ENCODE results near the gene ABTB2.

Gene ABTB2

GRCh38 chr11:34278693-34279297 lies 79.0 kb downstream of the ABTB2 start:
- no peak for DNase-seq

DNA sequence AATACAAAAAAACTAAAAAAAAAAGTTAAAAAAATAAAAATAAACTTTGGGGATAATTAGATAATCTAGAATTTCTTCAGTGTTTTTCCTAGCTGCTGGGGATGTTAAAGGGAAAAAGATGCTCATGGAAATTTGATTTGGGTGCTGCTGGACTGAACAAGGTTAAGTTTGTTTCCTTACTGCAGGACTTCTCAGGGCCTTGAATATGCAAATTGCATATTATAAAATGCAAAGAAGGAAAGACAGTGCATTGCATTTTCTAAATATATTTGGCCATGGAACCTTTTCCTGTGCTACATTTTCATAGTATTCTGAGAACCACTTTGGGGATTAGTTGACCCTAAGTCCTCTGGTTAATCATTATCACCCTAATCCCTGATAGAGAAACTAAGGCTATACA lies 79.6 kb downstream of the ABTB2 start:
- no peak for DNase-seq

DNA sequence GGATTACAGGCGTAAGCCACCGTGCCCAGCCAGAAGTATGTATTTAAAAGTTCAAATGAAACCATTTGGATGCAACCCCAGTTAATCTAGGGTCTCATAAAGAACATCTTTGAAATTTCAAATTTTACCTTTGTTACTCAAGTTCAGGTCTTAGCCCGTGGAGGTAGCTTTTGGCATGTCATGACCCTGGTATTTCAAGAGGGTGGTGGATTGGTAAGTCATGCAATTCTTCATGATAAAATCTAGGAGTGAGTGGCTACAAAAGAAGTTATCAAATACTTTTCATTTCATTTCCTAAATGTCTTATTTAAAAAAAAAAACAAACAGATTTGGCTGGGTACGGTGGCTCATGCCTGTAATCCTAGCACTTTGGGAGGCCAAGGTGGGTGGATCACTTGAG lies 80.6 kb downstream of the ABTB2 start:
- DNase-seq, result no peak

- no peak for DNase-seq
Observed at GRCh38 chr11:34276352-34276864, 81.4 kb downstream of the ABTB2 start.

GRCh38 chr11:34275486-34275885 lies 82.3 kb downstream of the ABTB2 start:
- DNase-seq, result no peak

DNA sequence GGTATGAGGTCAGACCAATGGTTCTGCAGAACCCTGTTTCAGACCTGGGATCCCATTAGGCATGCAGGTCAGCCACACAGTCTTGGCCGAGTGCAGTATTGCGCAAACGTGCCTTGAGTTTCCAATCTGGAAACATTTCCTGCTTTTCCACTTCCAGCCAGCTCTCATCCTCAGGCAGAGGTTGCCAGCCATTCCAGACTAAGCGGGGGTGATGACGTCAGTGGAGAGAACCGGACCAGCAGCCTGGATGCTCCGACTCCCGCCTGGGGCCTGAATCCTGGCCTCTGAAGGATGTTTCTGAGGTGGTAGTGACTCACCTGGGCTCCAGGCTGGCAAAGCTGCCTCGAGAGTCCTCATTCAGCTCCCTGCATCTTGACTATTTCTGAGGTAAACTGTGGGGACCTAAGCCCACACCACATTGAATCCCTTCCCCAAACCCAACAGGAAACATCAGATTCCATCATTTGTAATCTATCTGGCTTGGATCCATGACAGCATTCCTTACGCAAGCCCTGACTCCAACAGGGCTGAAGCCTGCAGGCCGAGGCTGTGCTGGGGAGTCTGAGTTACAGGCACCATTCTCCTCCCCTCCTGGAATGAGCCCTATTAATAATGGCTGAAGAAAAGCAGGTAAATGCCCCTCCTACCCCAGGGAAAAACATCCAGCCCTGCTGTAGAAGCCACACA lies 83.0 kb downstream of the ABTB2 start:
- DNase-seq, result no peak

- no peak for DNase-seq
Observed at GRCh38 chr11:34273099-34273498, 84.7 kb downstream of the ABTB2 start.

GRCh38 chr11:34271727-34272126 lies 86.1 kb downstream of the ABTB2 start:
- no peak for DNase-seq

- no peak for DNase-seq
Observed at GRCh38 chr11:34270711-34271110, 87.1 kb downstream of the ABTB2 start.

DNA sequence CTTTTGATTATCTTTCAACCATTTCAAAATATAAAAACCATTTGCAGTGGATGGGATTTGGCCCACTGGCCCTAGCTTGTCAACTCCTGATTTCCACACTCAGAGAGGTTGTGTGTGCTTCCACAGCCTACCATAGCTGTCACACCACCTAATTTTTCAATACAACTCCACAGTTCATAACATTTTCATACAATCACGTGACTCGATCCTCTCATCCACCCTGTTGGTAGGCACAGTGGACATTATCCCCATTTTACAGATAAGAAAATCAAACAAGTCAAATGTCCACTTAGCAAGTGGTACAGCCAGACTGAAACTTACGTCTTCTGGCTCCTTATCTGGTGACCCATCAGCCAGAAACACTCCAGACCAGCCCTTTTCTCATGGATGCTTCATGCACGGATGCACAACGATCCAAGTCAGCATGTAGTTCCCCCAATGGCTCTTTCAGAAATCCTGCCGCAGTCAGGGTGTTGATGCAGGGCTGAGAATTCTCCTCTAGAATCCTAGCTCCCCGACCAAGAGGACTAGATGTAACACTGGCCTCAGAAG lies 88.0 kb downstream of the ABTB2 start:
- DNase-seq, result no peak

DNA sequence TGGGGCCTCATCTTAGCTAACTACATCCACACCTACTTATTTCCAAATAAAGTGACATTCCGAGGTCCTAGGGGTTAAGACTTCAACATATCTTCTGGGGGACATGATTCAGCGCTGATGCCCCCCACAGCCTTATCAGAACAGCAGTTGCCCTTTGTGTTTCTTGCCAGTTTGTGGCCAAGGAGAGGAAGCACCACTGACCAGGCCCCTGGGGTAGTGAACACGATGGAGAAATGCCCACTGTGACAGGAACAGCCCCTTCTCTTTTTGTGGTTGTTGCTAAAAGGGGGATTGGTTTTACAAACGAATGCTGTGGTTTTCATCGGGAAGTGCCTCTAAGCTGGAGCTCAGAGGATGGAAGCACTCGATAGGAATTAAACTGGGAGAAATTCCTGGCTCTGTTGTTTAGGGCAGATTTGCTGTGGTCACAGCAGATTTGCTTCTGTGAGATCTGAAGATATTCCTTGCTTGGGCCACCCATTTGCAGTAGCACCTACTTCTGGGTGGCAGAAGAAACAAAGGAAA lies 88.8 kb downstream of the ABTB2 start:
- no peak for DNase-seq

DNA sequence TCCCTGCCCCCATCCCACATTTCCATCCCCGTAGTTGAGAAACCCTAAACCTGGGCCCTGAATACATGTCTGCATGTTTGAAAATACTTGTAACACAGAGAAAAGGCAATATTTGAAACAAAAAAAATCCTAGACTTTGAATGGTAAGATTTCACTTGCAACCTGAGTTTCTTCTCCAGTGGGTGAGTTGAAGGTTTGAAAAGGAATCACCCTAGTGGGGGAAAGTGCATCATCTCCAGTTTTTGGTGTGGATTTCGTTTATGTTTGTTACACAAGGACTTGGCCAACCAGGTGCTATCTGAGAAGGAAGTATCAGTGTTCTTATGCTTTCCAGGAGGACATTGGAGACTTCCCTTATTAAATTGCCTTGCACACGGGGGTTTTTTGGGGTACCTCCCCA lies 90.4 kb downstream of the ABTB2 start:
- DNase-seq, result no peak

DNA sequence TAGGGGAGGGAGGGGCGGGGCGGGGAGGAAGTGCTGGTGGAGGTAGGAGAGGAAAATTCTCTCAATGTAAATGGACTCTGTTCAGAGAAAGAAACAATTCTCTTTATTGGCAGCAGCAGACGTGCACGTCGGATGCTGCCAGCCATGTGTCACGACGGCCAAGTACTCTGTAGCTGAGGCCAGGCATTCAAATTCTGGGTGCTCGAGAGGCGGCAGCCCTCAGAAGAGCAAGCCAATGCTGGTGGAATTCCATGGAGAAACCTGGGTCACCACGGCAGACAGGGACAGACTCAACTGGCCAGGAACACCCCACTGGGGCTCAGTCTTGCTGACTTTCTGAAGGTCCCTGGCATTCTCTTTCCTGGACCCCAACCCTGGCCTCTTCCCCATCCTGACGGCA lies 90.8 kb downstream of the ABTB2 start:
- DNase-seq, result no peak

GRCh38 chr11:34266090-34266912 lies 91.5 kb downstream of the ABTB2 start:
- no peak for DNase-seq

DNA sequence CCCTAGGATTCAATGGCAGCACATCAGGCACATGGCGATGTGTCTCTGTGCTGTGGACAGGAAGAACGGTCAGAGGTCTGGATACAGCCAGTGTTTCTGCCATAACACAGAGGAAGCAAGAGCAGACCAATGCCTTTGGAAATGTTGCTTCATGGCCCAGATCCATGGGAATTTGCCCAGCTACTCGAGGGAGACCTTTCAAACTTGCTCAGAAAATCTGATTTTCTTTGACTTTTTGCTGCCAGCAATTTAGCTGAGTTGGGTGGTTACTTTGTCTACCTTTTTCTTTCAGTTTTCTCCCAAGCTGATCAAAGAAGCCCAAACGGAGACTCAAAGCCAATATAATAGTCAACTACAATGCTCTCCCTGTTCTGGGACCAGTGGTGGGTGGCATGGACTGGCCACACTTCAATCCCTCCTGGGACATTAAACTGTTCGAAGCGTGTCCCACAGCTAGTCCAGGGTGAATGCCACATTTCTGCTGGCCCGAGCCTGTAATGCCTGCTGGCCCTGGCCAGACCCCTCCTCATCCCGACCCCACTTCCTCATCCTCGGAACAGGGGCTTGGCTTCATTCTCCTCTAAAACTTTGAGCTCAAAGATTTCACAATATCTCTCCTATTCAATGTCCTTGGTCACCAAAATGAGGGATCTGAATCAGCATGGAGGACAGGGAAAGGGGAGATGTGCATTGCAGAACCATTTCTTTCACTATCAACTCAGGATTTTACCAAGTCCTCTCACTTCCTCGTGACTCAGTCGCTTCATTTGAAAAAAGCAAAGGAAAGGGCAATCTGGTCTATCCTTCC lies 93.3 kb downstream of the ABTB2 start:
- DNase-seq, result no peak

DNA sequence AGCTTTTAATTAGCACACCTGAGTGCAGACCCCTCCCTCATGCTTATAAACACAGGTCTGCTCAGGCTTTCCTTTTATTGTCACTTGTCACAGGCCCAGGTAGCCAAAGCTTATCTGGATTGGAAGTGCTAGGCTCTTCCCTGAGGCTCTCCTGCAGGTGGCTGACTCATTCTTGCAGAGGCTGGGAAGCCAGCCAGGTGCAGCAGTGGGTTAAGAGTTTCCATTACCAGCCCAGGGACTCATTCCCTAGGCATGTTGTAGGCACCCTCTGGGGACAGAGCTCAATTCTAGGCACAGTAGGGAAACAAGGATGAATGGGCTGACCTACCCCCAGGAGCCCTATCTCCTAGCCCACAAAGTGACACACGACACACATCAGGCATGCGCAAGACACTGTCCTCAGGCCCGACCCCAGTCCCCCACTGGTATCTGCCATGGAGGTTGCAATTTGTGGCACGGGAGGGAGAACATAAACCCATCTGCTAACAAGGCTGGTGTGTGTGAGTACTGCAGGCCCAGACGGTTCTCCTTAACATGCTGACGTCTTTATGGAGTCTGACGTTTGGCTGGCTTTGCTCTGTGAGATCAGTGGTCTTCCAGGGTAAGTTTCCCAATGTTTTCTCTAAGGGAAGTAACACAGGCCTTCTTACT lies 94.2 kb downstream of the ABTB2 start:
- DNase-seq, result no peak

GRCh38 chr11:34262531-34263081 lies 95.2 kb downstream of the ABTB2 start:
- no peak for DNase-seq

DNA sequence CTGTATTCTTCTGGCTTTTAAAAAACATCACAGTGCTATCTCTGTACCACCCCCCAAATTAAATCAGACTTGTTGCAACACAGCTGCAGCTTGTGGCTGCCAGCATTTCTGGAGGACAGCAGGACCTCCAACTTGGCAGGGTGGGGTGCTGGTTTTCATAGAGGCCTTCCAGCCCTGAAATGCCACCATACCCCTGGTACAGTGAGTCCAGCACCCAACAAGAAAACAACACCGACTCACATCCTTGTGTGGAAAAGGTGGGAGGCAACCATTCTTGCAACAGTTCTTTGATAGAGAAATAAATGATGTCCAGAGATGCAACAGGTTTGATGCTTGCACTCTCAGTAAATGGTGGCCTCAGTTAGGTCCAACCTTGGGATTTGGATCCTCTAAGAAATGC lies 96.0 kb downstream of the ABTB2 start:
- DNase-seq, result no peak

- no peak for DNase-seq
Observed at GRCh38 chr11:34261095-34261494, 96.7 kb downstream of the ABTB2 start.

- DNase-seq, result no peak
Observed at GRCh38 chr11:34260072-34260575, 97.7 kb downstream of the ABTB2 start.

- DNase-seq, result no peak
Observed at GRCh38 chr11:34259087-34259486, 98.7 kb downstream of the ABTB2 start.
